ENCODE results near the gene TNFRSF18.

TNFRSF18 gene

DNA sequence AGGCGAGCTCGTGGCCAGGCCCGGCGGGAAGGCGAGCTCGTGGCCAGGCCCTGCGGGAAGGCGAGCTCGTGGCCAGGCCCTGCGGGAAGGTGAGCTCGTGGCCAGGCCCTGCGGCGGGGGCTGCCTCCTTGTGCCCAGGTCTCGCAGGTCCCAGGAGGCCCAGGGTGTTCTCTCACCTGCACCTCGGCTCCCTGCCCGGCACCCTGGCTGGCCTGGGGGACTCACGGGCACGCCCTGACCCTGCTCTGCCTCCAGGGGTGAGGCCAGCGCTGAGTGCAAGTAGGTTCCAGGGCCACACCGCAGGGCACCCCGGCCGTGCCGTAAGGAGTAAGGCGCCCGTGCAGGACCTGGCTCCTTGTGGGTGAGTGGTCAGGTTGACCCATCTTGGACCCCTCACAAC is 21.0 kb upstream of the TNFRSF18 start:
- DNase-seq (ENCODE audit: low read depth, low spot score) = no peak
- TF ChIP-seq CTCF (IDR thresholded peaks at IDR 0.05; ENCODE audit: low read depth, low read length) = no peak
- no peak overlapping the region for H3K4me3 ChIP-seq (ENCODE audit: low read depth, low read length)
- in situ Hi-C loops (cut with HindIII; ENCODE audit: low sequenced_read_pairs) = no loop called here

- no peak overlapping the region for H3K4me3 ChIP-seq (ENCODE audit: low read depth, low read length)
- TF ChIP-seq CTCF (IDR thresholded peaks at IDR 0.05; ENCODE audit: low read depth, low read length) = no peak
- no peak for DNase-seq (ENCODE audit: low read depth, low spot score)
- in situ Hi-C loops (cut with HindIII; ENCODE audit: low sequenced_read_pairs) = no loop called here
These were observed 20.4 kb upstream of the TNFRSF18 start for GRCh38 chr1:1226566-1227362.

DNA sequence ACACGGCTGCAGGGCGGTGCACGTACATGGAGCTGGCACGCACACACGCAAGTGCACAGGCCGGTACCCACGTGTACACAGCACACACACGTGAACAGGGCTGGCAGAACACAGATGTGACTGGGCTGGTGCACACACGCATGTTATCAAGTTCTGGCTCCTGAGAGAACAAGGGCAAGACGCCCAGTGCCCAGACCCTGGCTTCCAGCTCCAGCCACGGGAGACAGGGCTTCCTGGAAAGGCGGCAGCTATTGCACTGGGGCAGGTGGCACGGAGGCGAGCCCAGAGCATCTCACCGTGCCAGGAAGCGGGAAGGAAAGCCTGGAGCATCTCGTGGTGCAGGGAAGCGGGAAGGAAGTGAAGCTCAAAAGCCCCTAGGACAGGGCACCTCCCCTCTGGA is 19.5 kb upstream of the TNFRSF18 start:
- in situ Hi-C loops (cut with HindIII; ENCODE audit: low sequenced_read_pairs) = no loop called here
- no peak for TF ChIP-seq CTCF (IDR thresholded peaks at IDR 0.05; ENCODE audit: low read depth, low read length)
- H3K4me3 ChIP-seq (ENCODE audit: low read depth, low read length) = no peak overlapping the region
- DNase-seq (ENCODE audit: low read depth, low spot score) = no peak

- DNase-seq (ENCODE audit: low read depth, low spot score) = no peak
- no peak for TF ChIP-seq CTCF (IDR thresholded peaks at IDR 0.05; ENCODE audit: low read depth, low read length)
- H3K4me3 ChIP-seq (ENCODE audit: low read depth, low read length) = no peak overlapping the region
- in situ Hi-C loops (cut with HindIII; ENCODE audit: low sequenced_read_pairs) = no loop called here
These were observed 18.9 kb upstream of the TNFRSF18 start for GRCh38 chr1:1225238-1225845.

DNA sequence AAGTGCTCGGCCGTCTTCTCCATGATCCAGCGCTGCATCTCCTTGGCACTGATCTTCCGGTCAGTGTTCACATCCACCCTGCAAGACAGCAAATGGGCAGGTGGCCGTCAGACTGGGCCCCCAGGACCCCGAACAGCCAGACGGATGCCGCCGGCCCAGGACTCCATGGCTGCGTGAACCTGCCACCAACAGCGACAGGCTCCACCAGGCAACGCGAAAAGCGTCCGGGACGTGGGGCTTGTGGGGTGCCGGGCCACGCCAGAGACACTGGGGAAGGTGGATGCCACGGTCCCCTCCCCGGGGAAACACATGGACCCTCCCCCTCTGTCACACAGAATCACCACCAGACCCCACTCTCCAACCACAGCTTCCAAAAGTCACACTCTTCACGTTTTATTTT is 17.5 kb upstream of the TNFRSF18 start:
- no peak for DNase-seq (ENCODE audit: low read depth, low spot score)
- in situ Hi-C loops (cut with HindIII; ENCODE audit: low sequenced_read_pairs) = no loop called here
- H3K4me3 ChIP-seq (ENCODE audit: low read depth, low read length) = no peak overlapping the region
- no peak for TF ChIP-seq CTCF (IDR thresholded peaks at IDR 0.05; ENCODE audit: low read depth, low read length)

DNA sequence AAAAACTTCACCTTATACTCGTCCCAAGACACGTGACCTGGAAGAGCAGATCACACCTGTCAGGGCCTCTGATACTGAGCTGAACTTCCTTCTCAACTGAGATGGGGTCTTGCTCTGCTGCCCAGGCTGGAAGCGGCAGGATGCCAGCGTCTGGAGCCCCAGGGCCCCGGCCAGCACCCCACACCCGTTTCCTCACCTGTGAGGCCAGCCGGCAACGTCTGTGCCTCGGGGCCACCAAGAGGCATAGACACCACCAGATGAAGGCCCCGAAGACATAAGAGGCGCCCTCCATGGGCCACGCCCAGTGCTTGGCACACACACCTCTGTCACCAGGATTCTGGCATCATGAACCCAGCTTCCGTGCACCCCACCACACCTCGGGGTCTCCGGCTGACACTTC is 16.9 kb upstream of the TNFRSF18 start:
- no peak for DNase-seq (ENCODE audit: low read depth, low spot score)
- no peak for TF ChIP-seq CTCF (IDR thresholded peaks at IDR 0.05; ENCODE audit: low read depth, low read length)
- in situ Hi-C loops (cut with HindIII; ENCODE audit: low sequenced_read_pairs) = no loop called here
- no peak overlapping the region for H3K4me3 ChIP-seq (ENCODE audit: low read depth, low read length)

All from astrocyte of the spinal cord (primary cell).